GM18873 (cell line): ENCODE measurements around the gene SNX32.
A peak's percentile ranks its signal among the peaks of the same experiment; 100 is the strongest.
"Not testable (repeated sequence)": the region's sequence is repeated elsewhere in the genome, so short reads cannot be mapped to it uniquely, and the experiment has no call there.

ENCODE experiments used
- ATAC-seq: cut with Tn5 transposase; IDR thresholded peaks from one replicate; pipeline ENCODE4 v1.9.1; 2021; ENCODE audit warnings: mild to moderate bottlenecking, moderate library complexity, moderate number of reproducible peaks; ENCODE audit not compliant: unreplicated experiment, low FRiP score

Gene SNX32

GRCh38 chr11:65883058-65883761 is 49.4 kb downstream of the SNX32 start:
- ATAC-seq, result no peak

- ATAC-seq, result no peak
Observed at GRCh38 chr11:65883786-65884715, 50.3 kb downstream of the SNX32 start.

- ATAC-seq, result no peak
Observed at GRCh38 chr11:65884716-65885092, 50.9 kb downstream of the SNX32 start.

- no peak for ATAC-seq
Observed at GRCh38 chr11:65885231-65885630, 51.5 kb downstream of the SNX32 start.

GRCh38 chr11:65885808-65886536 is 52.2 kb downstream of the SNX32 start:
- no peak for ATAC-seq

- ATAC-seq, result no peak
Observed at GRCh38 chr11:65886826-65887722, 53.3 kb downstream of the SNX32 start.

- ATAC-seq, result no peak
Observed at GRCh38 chr11:65887723-65888162, 54.0 kb downstream of the SNX32 start.

- peak; percentile 29 for ATAC-seq
Observed at GRCh38 chr11:65888163-65888814, 54.5 kb downstream of the SNX32 start, which contains the start of gene FIBP. TSS of gene FIBP (minus strand) at chr11:65888471. CDS start at chr11:65888418, 53 bp downstream.

- ATAC-seq, result peak; percentile 46
Observed at GRCh38 chr11:65890324-65891218, 56.8 kb downstream of the SNX32 start, which contains the start of gene CCDC85B. TSS of gene CCDC85B (plus strand) at chr11:65890673. CDS start at chr11:65890784, 111 bp downstream.

- ATAC-seq, result no peak
Observed at GRCh38 chr11:65891219-65892136, 57.7 kb downstream of the SNX32 start.

- not testable (repeated sequence) for ATAC-seq
Observed at GRCh38 chr11:65892137-65892540, 58.4 kb downstream of the SNX32 start.

GRCh38 chr11:65892661-65893317 is 59.0 kb downstream of the SNX32 start:
- no peak for ATAC-seq

- no peak for ATAC-seq
Observed at GRCh38 chr11:65894034-65894591, 60.4 kb downstream of the SNX32 start.

- no peak for ATAC-seq
Observed at GRCh38 chr11:65895482-65895981, 61.8 kb downstream of the SNX32 start.

GRCh38 chr11:65896034-65896999 is 62.6 kb downstream of the SNX32 start:
- no peak for ATAC-seq
